Measurements from ENCODE around the gene SRD5A3.

- TF ChIP-seq GATA3 (IDR thresholded peaks at IDR 0.05; ENCODE audit: low read depth, low read length) (no peak), GATA2 (IDR thresholded peaks at IDR 0.05; ENCODE audit: low read depth, low read length) (no peak)
These were observed 24.3 kb upstream of the SRD5A3 start for GRCh38 chr4:55321707-55322264.
